ENCODE results near the gene TNNI3.

The TNNI3 gene

DNA sequence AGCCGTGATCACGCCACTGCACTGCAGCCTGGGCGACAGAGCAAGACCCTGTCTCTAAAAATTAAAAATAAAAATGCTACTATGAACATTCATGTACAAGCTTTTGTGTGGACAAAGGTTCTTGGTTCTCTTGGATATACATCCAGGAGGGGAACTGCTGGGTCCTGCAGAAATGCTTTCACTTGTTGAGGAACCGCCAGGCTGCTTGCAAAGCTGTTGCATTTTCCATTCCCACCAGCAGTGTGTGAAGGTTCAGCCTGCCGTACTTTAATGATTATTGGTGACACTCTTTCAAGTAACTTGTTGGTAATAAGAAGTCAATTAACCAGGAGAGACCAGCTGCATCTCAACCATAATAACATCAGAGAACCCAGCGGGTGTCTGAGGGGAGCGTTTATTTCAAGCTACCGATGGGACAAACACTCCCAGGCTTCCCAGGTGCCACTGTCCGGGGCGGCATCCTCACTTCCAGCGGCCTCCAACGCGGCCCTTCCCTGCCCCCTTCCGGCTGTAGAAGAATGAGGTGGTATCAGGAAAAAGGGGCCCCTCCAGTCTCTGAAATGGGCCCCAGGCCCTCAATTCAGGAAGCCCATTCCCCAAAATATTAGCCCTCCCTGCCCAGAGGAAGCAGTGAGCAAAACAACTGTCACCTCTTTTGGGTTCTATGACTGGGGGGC is 24.9 kb downstream of the TNNI3 start:
- DNase-seq (ENCODE audit: low read depth) = no peak
- H3K4me3 ChIP-seq (ENCODE audit: low read length) = no peak overlapping the region
- TF ChIP-seq, protein P1, sequence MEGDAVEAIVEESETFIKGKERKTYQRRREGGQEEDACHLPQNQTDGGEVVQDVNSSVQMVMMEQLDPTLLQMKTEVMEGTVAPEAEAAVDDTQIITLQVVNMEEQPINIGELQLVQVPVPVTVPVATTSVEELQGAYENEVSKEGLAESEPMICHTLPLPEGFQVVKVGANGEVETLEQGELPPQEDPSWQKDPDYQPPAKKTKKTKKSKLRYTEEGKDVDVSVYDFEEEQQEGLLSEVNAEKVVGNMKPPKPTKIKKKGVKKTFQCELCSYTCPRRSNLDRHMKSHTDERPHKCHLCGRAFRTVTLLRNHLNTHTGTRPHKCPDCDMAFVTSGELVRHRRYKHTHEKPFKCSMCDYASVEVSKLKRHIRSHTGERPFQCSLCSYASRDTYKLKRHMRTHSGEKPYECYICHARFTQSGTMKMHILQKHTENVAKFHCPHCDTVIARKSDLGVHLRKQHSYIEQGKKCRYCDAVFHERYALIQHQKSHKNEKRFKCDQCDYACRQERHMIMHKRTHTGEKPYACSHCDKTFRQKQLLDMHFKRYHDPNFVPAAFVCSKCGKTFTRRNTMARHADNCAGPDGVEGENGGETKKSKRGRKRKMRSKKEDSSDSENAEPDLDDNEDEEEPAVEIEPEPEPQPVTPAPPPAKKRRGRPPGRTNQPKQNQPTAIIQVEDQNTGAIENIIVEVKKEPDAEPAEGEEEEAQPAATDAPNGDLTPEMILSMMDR (IDR thresholded peaks at IDR 0.05; ENCODE audit: insufficient read depth, low read depth, low read length, missing control alignments) = no peak

DNA sequence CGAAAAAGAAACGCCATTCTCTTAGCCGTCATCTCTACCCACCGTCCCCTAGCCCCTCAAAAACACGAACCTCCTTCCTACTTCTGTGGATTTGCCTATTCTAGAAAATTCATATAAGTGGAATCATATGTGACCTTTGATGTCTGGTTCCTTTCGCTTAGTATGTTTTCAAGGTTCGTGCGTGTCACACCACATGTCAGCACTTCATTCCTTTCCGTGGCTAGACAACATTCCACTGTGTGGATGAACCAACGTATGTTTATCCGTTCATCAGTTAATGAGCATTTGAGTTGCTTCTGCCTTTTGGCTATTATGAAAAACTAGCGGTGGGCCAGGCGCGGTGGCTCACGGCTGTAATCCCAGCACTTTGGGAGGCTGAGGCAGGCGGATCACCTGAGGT is 26.1 kb downstream of the TNNI3 start:
- TF ChIP-seq, protein P1 (IDR thresholded peaks at IDR 0.05; ENCODE audit: insufficient read depth, low read depth, low read length, missing control alignments) = no peak
- no peak for DNase-seq (ENCODE audit: low read depth)
- no peak overlapping the region for H3K4me3 ChIP-seq (ENCODE audit: low read length)

DNA sequence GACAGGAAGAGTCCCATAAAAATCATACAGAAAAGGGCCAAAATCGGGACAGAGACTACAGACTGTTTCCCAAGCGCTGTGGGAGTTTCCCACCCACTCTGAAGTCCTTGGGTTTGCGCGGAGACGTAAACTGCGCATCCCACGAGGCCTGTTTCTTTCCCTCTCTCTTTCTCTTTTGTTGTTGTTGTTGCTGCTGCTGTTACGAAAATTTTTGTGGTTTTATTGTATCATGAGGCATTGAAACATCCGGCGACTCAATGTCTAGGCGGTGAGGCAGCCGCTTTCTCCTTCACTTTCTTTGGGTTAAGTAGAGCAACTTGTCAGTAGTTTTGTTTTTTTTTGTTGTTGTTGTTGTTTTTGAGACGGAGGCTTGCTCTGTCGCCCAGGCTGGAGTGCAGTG is 38.5 kb downstream of the TNNI3 start:
- TF ChIP-seq, protein P1 (IDR thresholded peaks at IDR 0.05; ENCODE audit: insufficient read depth, low read depth, low read length, missing control alignments) = no peak
- H3K4me3 ChIP-seq (ENCODE audit: low read length) = no peak overlapping the region
- DNase-seq (ENCODE audit: low read depth) = peak; percentile 15

DNA sequence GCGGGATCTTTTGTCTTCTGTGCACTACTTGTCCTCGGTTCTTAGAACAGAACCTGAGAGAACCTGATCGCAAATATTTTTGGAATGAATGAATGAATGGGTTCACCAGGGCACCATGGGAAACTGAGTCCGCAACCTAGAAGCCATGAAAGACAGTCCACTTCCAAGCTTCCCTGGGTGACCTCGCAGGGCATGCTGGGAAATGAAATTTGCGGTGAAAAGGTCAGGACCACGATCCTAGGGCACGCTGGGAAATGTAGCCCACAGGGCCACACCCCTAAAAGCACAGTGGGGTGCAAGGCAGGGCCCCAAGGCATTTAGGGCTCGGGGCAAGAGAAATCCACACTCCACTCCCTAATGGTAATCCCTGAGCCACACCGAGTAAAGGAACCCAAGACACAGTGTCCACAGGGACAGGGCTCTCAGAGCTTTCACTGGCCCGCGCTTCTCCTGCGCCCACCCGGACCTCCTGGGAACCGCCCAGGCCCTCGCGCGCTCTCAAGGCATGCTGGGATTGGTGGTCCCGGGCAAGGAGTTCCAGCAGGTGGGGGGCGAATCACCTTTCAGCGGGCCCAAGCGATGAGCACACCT is 39.0 kb downstream of the TNNI3 start:
- H3K4me3 ChIP-seq (ENCODE audit: low read length) = peak overlapping the region; percentile 78
- no peak for DNase-seq (ENCODE audit: low read depth)
- TF ChIP-seq, protein P1 (IDR thresholded peaks at IDR 0.05; ENCODE audit: insufficient read depth, low read depth, low read length, missing control alignments) = no peak

DNA sequence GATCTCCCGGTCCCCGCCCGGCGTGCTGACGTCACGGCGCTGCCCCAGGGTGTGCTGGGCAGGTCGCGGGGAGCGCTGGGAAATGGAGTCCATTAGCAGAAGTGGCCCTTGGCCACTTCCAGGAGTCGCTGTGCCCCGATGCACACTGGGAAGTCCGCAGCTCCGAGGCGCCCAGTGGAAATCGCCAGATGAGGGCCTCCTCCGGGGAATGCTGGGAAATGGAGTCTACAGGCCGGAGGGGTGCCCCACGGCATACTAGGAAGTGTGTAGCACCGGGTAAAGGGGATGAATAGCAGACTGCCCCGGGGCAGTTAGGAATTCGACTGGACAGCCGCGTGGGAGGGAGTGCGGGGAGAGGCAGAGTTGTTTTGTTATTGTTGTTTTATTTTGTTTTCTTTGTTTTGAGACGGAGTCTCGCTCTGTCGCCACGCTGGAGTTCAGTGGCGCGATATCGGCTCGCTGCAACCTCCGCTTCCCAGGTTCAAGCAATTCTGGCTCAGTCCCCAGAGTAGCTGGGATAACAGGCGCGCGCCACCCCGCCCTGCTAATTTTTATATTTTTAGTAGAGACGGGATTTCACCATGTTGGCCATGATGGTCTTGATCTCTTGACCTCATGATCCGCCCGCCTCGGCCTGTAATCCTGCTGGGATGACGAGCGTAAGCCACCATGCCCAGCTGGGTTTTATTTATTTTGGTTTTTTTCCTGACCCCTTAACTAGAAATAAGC is 39.7 kb downstream of the TNNI3 start:
- peak overlapping the region; percentile 78 for H3K4me3 ChIP-seq (ENCODE audit: low read length)
- DNase-seq (ENCODE audit: low read depth) = peak; percentile 99
- TF ChIP-seq, protein P1 (IDR thresholded peaks at IDR 0.05; ENCODE audit: insufficient read depth, low read depth, low read length, missing control alignments) = no peak

DNA sequence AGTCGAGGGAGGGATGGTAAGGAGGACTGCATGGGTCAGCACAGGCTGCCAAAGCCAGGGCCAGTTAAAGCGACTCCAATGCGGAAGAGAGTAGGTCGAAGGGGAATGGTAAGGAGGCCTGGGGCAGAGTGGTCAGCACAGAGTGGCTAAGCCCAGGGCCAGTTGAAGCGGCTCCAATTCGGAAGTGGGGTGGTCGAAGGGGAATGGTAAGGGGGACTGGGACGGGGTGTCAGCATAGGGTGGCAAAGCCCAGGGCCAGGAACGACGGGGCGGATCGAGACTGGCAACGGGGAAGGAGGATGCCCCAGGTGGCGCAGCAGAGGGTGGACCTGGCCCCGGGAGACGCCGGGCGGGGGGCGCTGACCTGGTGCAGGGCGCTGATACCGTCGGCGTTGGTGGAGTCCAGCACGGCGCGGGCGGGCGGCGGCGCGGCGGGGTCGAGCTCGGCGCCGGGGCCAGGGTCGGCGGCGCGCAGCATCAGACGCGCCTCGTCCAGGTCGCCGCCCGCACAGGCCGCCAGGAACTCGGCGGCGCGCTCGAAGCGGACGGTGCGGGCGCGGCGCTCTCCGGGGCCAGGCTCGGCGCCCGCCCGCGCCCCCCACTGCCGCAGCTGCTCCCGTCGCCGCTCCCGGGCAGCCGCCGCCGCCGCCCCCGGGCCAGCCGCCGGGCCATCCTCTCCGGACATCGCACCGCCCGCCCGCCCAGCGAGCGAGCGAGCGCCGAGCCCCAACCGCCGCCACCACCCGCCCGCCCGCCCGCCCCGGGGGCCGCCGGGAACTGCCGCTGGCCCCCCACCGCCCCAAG is 40.5 kb downstream of the TNNI3 start, which contains the start of gene PPP1R12C:
TSS of gene PPP1R12C (minus strand) at position 779 of the 804 bp plus-strand sequence. CDS start at position 685, 94 bp downstream.
- H3K4me3 ChIP-seq (ENCODE audit: low read length) = peak within 1 kb of the TSS; percentile 78
- DNase-seq (ENCODE audit: low read depth) = no peak
- TF ChIP-seq, protein P1 (IDR thresholded peaks at IDR 0.05; ENCODE audit: insufficient read depth, low read depth, low read length, missing control alignments) = no peak
